Measurements from ENCODE around the gene PALD1.

- TF ChIP-seq MAFK (IDR thresholded peaks at IDR 0.05; ENCODE audit: low read depth, low read length) (no peak), CTCF (conservative IDR thresholded peaks at IDR 0.05; ENCODE audit: low read depth, low read length) (no peak), MXI1 (IDR thresholded peaks at IDR 0.05; ENCODE audit: borderline replicate concordance, low read depth, low read length) (no peak), RFX5 (IDR thresholded peaks at IDR 0.05; ENCODE audit: low read depth, low read length) (no peak), POLR2A (IDR thresholded peaks at IDR 0.05; ENCODE audit: low read depth, low read length) (no peak), BHLHE40 (IDR thresholded peaks at IDR 0.05; ENCODE audit: low read depth, low read length) (no peak), USF2 (IDR thresholded peaks at IDR 0.05; ENCODE audit: low read depth, low read length) (no peak), NFE2L2 (IDR thresholded peaks at IDR 0.05; ENCODE audit: low read depth, low read length) (no peak), RCOR1 (IDR thresholded peaks at IDR 0.05; ENCODE audit: insufficient replicate concordance, low read length) (no peak), FOS (IDR thresholded peaks at IDR 0.05; ENCODE audit: low read depth, low read length) (no peak), CEBPB (IDR thresholded peaks at IDR 0.05; ENCODE audit: low read depth, low read length) (no peak), CHD1 (IDR thresholded peaks at IDR 0.05; ENCODE audit: low read depth, low read length) (no peak), ELK1 (IDR thresholded peaks at IDR 0.05; ENCODE audit: borderline replicate concordance, low read depth, low read length) (no peak), MAZ (IDR thresholded peaks at IDR 0.05; ENCODE audit: borderline replicate concordance, low read depth, low read length) (no peak)
These were observed 2.9 kb upstream of the PALD1 start for GRCh38 chr10:70475661-70476060.

Data from IMR-90 (cell line).